ENCODE measurements around the gene CD40. TPM values are rescaled to one million over a fixed set of nuclear protein-coding genes. Genes with fewer than 3 reads are reported as not detected.

The CD40 gene
- total and polyA plus RNA-seq, 2 donors (not counting 1 experiment from before 2014, with no cell fraction given): 1.5 to 2.3 TPM

DNA sequence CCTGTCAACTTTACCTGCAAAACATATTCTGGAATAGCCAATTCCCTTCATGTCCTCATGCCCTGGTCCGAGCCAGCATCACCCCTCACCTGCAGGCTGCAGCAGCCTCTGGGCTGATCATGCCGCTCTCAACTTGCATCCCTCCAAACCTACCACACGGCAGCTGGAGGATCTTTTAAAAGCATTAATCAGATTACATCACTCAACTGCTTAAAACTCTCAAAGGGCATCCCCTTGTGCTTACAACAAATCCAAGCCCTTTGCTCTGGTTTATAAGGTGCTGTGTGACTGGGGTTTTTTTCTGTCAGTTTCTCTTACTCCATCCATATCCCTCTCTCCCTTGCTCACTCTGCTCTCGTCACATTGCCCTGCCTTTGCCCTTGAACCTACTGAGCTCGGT is 24.0 kb downstream of the CD40 start:
- H3K9ac ChIP-seq (ENCODE audit: insufficient read depth, low read length): no peak overlapping the region
- DNase-seq (ENCODE audit: low read depth in 2 of 2): no peak
- no peaks in the 10 kb centered on the region for H3K9me3 ChIP-seq (ENCODE audit: control insufficient read depth, insufficient read depth, low read depth, low read length)
- no peak overlapping the region for H2AFZ ChIP-seq (ENCODE audit: low read length)
- no peak overlapping the region for H3K27ac ChIP-seq (ENCODE audit: insufficient read depth, low read length)
- no peak overlapping the region for H3K4me2 ChIP-seq (ENCODE audit: extremely low read depth, insufficient read depth, low read length)
- no peaks in the 10 kb centered on the region for H4K20me1 ChIP-seq (ENCODE audit: control insufficient read depth, extremely low read depth, insufficient read depth, low read length)
- no peaks in the 10 kb centered on the region for H3K79me2 ChIP-seq (ENCODE audit: control insufficient read depth, insufficient read depth, low read length)
- H3K27me3 ChIP-seq (ENCODE audit: control insufficient read depth, insufficient read depth, low read length): peaks cover 22% of the 10 kb centered on the region
- TF ChIP-seq, protein P1, sequence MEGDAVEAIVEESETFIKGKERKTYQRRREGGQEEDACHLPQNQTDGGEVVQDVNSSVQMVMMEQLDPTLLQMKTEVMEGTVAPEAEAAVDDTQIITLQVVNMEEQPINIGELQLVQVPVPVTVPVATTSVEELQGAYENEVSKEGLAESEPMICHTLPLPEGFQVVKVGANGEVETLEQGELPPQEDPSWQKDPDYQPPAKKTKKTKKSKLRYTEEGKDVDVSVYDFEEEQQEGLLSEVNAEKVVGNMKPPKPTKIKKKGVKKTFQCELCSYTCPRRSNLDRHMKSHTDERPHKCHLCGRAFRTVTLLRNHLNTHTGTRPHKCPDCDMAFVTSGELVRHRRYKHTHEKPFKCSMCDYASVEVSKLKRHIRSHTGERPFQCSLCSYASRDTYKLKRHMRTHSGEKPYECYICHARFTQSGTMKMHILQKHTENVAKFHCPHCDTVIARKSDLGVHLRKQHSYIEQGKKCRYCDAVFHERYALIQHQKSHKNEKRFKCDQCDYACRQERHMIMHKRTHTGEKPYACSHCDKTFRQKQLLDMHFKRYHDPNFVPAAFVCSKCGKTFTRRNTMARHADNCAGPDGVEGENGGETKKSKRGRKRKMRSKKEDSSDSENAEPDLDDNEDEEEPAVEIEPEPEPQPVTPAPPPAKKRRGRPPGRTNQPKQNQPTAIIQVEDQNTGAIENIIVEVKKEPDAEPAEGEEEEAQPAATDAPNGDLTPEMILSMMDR (conservative IDR thresholded peaks at IDR 0.05 in 1 of 2, IDR thresholded peaks at IDR 0.05 in 1 of 2; ENCODE audit: low read depth in 1 of 2, low read length in 2 of 2): no peak
- no peak for TF ChIP-seq EZH2 (IDR thresholded peaks at IDR 0.05; ENCODE audit: low read length, missing control alignments)
- H3K4me3 ChIP-seq (replicated peaks in 1 of 4; ENCODE audit: control extremely low read depth in 1 of 4, insufficient read depth in 1 of 4, low read depth in 3 of 4, low read length in 4 of 4): no peak overlapping the region
- no peaks in the 10 kb centered on the region for H3K36me3 ChIP-seq (ENCODE audit: control insufficient read depth, insufficient read depth, low read length)
- H3K4me1 ChIP-seq (ENCODE audit: control insufficient read depth, extremely low read depth, insufficient read depth, low read length): no peaks in the 10 kb centered on the region

DNA sequence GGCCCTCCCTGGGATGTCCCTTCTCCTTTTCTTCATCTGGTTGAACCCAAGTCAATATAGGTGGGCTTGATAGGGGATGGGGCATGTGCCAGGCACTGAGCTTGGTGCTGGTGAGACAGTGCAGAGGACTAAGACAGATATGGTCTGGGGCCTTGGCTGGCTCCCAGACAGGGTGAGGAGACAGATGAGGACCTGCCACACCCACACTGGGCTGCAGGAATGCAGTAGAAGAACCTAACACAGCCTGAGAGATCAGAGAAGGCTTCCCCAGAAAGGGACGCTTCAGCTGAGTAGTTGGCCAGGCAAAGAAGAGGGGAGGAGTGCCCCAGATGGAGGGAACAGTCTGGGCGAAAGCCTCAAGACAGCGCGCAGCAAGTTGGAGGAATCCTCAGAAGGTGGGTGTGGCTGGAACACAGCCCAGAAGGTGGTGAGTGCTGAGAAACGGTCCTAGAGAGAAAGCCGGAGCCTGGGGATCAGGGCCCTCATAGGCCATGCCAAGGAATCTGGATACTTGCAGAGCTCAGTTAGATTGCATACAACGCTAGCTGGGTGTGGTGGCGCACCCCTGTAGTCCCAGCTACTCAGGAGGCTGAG is 26.4 kb downstream of the CD40 start:
- no peak overlapping the region for H3K4me3 ChIP-seq (replicated peaks in 1 of 4; ENCODE audit: control extremely low read depth in 1 of 4, insufficient read depth in 1 of 4, low read depth in 3 of 4, low read length in 4 of 4)
- no peaks in the 10 kb centered on the region for H3K4me1 ChIP-seq (ENCODE audit: control insufficient read depth, extremely low read depth, insufficient read depth, low read length)
- H4K20me1 ChIP-seq (ENCODE audit: control insufficient read depth, extremely low read depth, insufficient read depth, low read length): no peaks in the 10 kb centered on the region
- H3K9ac ChIP-seq (ENCODE audit: insufficient read depth, low read length): no peak overlapping the region
- H3K79me2 ChIP-seq (ENCODE audit: control insufficient read depth, insufficient read depth, low read length): no peaks in the 10 kb centered on the region
- TF ChIP-seq, protein P1 (conservative IDR thresholded peaks at IDR 0.05 in 1 of 2, IDR thresholded peaks at IDR 0.05 in 1 of 2; ENCODE audit: low read depth in 1 of 2, low read length in 2 of 2): no peak
- DNase-seq (ENCODE audit: low read depth in 2 of 2): no peak
- H3K9me3 ChIP-seq (ENCODE audit: control insufficient read depth, insufficient read depth, low read depth, low read length): no peaks in the 10 kb centered on the region
- no peak overlapping the region for H3K27ac ChIP-seq (ENCODE audit: insufficient read depth, low read length)
- no peak overlapping the region for H2AFZ ChIP-seq (ENCODE audit: low read length)
- no peak overlapping the region for H3K4me2 ChIP-seq (ENCODE audit: extremely low read depth, insufficient read depth, low read length)
- H3K36me3 ChIP-seq (ENCODE audit: control insufficient read depth, insufficient read depth, low read length): no peaks in the 10 kb centered on the region
- peaks cover 14% of the 10 kb centered on the region for H3K27me3 ChIP-seq (ENCODE audit: control insufficient read depth, insufficient read depth, low read length)

DNA sequence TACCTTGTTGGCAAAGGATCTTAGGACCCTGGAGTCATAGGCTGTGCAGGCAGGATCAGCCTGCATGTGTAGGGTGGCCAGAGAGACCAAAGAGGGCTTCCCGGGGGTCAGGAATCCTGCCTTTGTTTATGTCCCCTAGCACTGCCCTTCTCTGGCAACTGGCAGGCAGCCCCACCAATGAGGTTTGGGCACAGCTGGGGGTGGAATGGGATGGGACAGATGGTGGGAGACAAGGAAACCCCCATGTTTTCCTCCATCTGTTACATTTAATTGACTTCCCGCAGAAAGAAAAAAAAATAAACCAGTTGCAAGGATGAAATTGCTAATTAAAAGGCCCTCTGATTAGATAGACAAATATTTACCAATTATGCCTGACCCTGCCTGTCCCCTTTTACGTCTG is 27.6 kb downstream of the CD40 start:
- Histone ChIP-seq H2AFZ (ENCODE audit: low read length) (no peak overlapping the region), H3K9ac (ENCODE audit: insufficient read depth, low read length) (no peak overlapping the region), H3K4me2 (ENCODE audit: extremely low read depth, insufficient read depth, low read length) (no peak overlapping the region), H3K4me1 (ENCODE audit: control insufficient read depth, extremely low read depth, insufficient read depth, low read length) (no peaks in the 10 kb centered on the region), H3K4me3 (replicated peaks in 1 of 4; ENCODE audit: control extremely low read depth in 1 of 4, insufficient read depth in 1 of 4, low read depth in 3 of 4, low read length in 4 of 4) (no peak overlapping the region), H3K9me3 (ENCODE audit: control insufficient read depth, insufficient read depth, low read depth, low read length) (no peaks in the 10 kb centered on the region), H3K27ac (ENCODE audit: insufficient read depth, low read length) (no peak overlapping the region), H3K36me3 (ENCODE audit: control insufficient read depth, insufficient read depth, low read length) (no peaks in the 10 kb centered on the region), H3K27me3 (ENCODE audit: control insufficient read depth, insufficient read depth, low read length) (peaks cover 6% of the 10 kb centered on the region), H4K20me1 (ENCODE audit: control insufficient read depth, extremely low read depth, insufficient read depth, low read length) (no peaks in the 10 kb centered on the region), H3K79me2 (ENCODE audit: control insufficient read depth, insufficient read depth, low read length) (no peaks in the 10 kb centered on the region)
- no peak for DNase-seq (ENCODE audit: low read depth in 2 of 2)
- no peak for TF ChIP-seq EZH2 (IDR thresholded peaks at IDR 0.05; ENCODE audit: low read length, missing control alignments)
- TF ChIP-seq, protein P1 (conservative IDR thresholded peaks at IDR 0.05 in 1 of 2, IDR thresholded peaks at IDR 0.05 in 1 of 2; ENCODE audit: low read depth in 1 of 2, low read length in 2 of 2): no peak
